Mesenchymal stem cell (in vitro differentiated cells and primary cell): ENCODE results near the gene PTK6.

Experiments
- DNase-seq: peaks from one replicate; pipeline ENCODE4 v3.0.0-alpha.2; 2013
- H2AFZ ChIP-seq: one replicate; pipeline ENCODE4 v1.6.1; 2013; ENCODE audit warnings: low read depth, mild to moderate bottlenecking, control low read depth, inconsistent platforms, low read length, moderate library complexity
- H2AK5ac ChIP-seq: 2 replicates; pipeline ENCODE4 v1.6.1; 2013; ENCODE audit warnings: low read length, moderate library complexity, mild to moderate bottlenecking, inconsistent platforms; ENCODE audit not compliant: severe bottlenecking
- H2BK120ac ChIP-seq: one replicate; pipeline ENCODE4 v1.6.1; 2013; ENCODE audit warnings: low read depth, mild to moderate bottlenecking, inconsistent platforms, low read length, moderate library complexity
- H2BK12ac ChIP-seq, 2 experiments: one replicate each; pipeline ENCODE4 v1.6.1; 2013; ENCODE audit warnings: inconsistent platforms in 2 of 2, low read length in 2 of 2, mild to moderate bottlenecking in 2 of 2, moderate library complexity in 2 of 2, control low read depth in 1 of 2
- H2BK15ac ChIP-seq: one replicate; pipeline ENCODE4 v1.6.1; 2013; ENCODE audit warnings: mild to moderate bottlenecking, low read depth, inconsistent platforms; ENCODE audit not compliant: poor library complexity, severe bottlenecking
- H2BK5ac ChIP-seq: 2 replicates; pipeline ENCODE4 v1.6.1; 2013; ENCODE audit warnings: low read depth, mild to moderate bottlenecking, low read length, control low read depth, inconsistent platforms; ENCODE audit not compliant: poor library complexity, severe bottlenecking
- H3K14ac ChIP-seq, 2 experiments: one replicate each; pipeline ENCODE4 v1.6.1; 2013; ENCODE audit warnings: inconsistent platforms in 2 of 2, low read length in 2 of 2, control low read depth in 1 of 2, mild to moderate bottlenecking in 1 of 2, moderate library complexity in 1 of 2
- H3K18ac ChIP-seq, 2 experiments: one replicate each; pipeline ENCODE4 v1.6.1; 2013; ENCODE audit warnings: inconsistent platforms in 2 of 2, low read length in 2 of 2, control low read depth in 1 of 2, low read depth in 1 of 2, mild to moderate bottlenecking in 1 of 2
- H3K23ac ChIP-seq, 2 experiments: one replicate each; pipeline ENCODE4 v1.6.1; 2013; ENCODE audit warnings: inconsistent platforms in 2 of 2, low read length in 2 of 2, mild to moderate bottlenecking in 2 of 2, moderate library complexity in 2 of 2, control low read depth in 1 of 2
- H3K27ac ChIP-seq: 2 replicates; pipeline ENCODE4 v1.5.1; 2013; ENCODE audit warnings: mild to moderate bottlenecking, moderate library complexity, low read length, control low read depth, inconsistent platforms; ENCODE audit not compliant: poor library complexity, severe bottlenecking
- H3K27me3 ChIP-seq, 2 experiments: 2 replicates each; pipeline versions ENCODE4 v1.6.1 to v1.7.0; 2013; ENCODE audit warnings: low read length in 2 of 2, mild to moderate bottlenecking in 2 of 2, moderate library complexity in 2 of 2, control low read depth in 1 of 2, inconsistent platforms in 1 of 2; ENCODE audit not compliant: control insufficient read depth in 1 of 2, insufficient read depth in 1 of 2
- H3K36me3 ChIP-seq, 2 experiments: 2 replicates each; pipeline versions ENCODE4 v1.6.1 to v1.7.0; 2013; ENCODE audit warnings: low read length in 2 of 2, control low read depth in 1 of 2, inconsistent platforms in 1 of 2, low read depth in 1 of 2, mild to moderate bottlenecking in 1 of 2; ENCODE audit not compliant: insufficient read depth in 2 of 2, control insufficient read depth in 1 of 2
- H3K4ac ChIP-seq, 2 experiments: one replicate each; pipeline ENCODE4 v1.6.1; 2013; ENCODE audit warnings: inconsistent platforms in 2 of 2, low read length in 2 of 2, mild to moderate bottlenecking in 2 of 2, moderate library complexity in 2 of 2, control low read depth in 1 of 2, low read depth in 1 of 2
- H3K4me1 ChIP-seq: 2 replicates; pipeline ENCODE4 v1.6.1; 2013; ENCODE audit warnings: low read depth, low read length, control low read depth; ENCODE audit not compliant: control insufficient read depth, insufficient read depth
- H3K4me2 ChIP-seq: 2 replicates; pipeline ENCODE4 v1.6.1; 2013; ENCODE audit warnings: low read length, mild to moderate bottlenecking, inconsistent platforms; ENCODE audit not compliant: poor library complexity, severe bottlenecking
- H3K4me3 ChIP-seq, 2 experiments: 2 replicates each; pipeline versions ENCODE4 v1.5.1 to v1.7.0; 2013; ENCODE audit warnings: low read length in 2 of 2, mild to moderate bottlenecking in 2 of 2, control low read depth in 1 of 2, low read depth in 1 of 2; ENCODE audit not compliant: insufficient read depth in 1 of 2
- H3K79me1 ChIP-seq: replicated peaks from 2 replicates; pipeline ENCODE4 v1.6.1; 2013; ENCODE audit warnings: mild to moderate bottlenecking, control low read depth, low read length, inconsistent platforms; ENCODE audit not compliant: poor library complexity, severe bottlenecking
- H3K9ac ChIP-seq: 2 replicates; pipeline ENCODE4 v1.7.0; 2013; ENCODE audit warnings: mild to moderate bottlenecking, low read length, moderate library complexity
- H3K9me3 ChIP-seq: 2 replicates; pipeline ENCODE4 v1.7.0; 2013; ENCODE audit warnings: mild to moderate bottlenecking, low read length; ENCODE audit not compliant: control insufficient read depth
- H4K8ac ChIP-seq: one replicate; pipeline ENCODE4 v1.6.1; 2013; ENCODE audit warnings: inconsistent platforms, mild to moderate bottlenecking, low read length, moderate library complexity
- H4K91ac ChIP-seq: one replicate; pipeline ENCODE4 v1.6.1; 2013; ENCODE audit warnings: mild to moderate bottlenecking, low read length, inconsistent platforms
- WGBS: methylation state at CpG from one replicate; pipeline ENCODE4 v1.1.7; 2013; ENCODE audit warnings: mixed read lengths; 5-methylcytosine and 5-hydroxymethylcytosine counted together

PTK6 gene

GRCh38 chr20:63491078-63491477 lies 46.1 kb downstream of the PTK6 start:
- Histone ChIP-seq H3K27me3 (peaks cover 28 to 56% of the 10 kb centered on the region in 2 experiments), H2BK12ac (no peak overlapping the region), H4K91ac (no peak overlapping the region), H3K9ac (no peak overlapping the region), H2BK5ac (no peak overlapping the region), H3K9me3 (peaks cover 6% of the 10 kb centered on the region), H2BK15ac (no peak overlapping the region), H3K36me3 (peaks cover 0 to 4% of the 10 kb centered on the region in 2 experiments), H3K27ac (no peak overlapping the region), H2AK5ac (no peak overlapping the region), H3K79me1 (no peaks in the 10 kb centered on the region), H3K4me2 (no peak overlapping the region), H2BK120ac (no peak overlapping the region), H3K4me3 (no peak overlapping the region), H2AFZ (no peak overlapping the region), H3K18ac (no peak overlapping the region), H3K4ac (no peak overlapping the region), H3K4me1 (peaks cover 2% of the 10 kb centered on the region), H4K8ac (no peak overlapping the region), H3K14ac (no peak overlapping the region), H3K23ac (no peak overlapping the region)
- DNase-seq: no peak
- WGBS: 65% methylated on average over 4 of the region's 4 CpGs

GRCh38 chr20:63490416-63490815 lies 46.8 kb downstream of the PTK6 start:
- H4K8ac ChIP-seq: no peak overlapping the region

GRCh38 chr20:63488315-63489251 lies 48.6 kb downstream of the PTK6 start:
- WGBS: 26% methylated on average over 83 of the region's 83 CpGs
- H2AFZ ChIP-seq: no peak overlapping the region
- H3K23ac ChIP-seq: no peak overlapping the region
- no peak overlapping the region for H3K18ac ChIP-seq
- no peak for DNase-seq
- H3K14ac ChIP-seq: no peak overlapping the region
- no peak overlapping the region for H3K9ac ChIP-seq
- H3K4me1 ChIP-seq: peaks cover 5% of the 10 kb centered on the region
- H3K79me1 ChIP-seq: no peaks in the 10 kb centered on the region
- no peak overlapping the region for H2AK5ac ChIP-seq
- H2BK12ac ChIP-seq: no peak overlapping the region
- no peak overlapping the region for H4K8ac ChIP-seq
- no peak overlapping the region for H2BK5ac ChIP-seq
- peaks cover 46 to 52% of the 10 kb centered on the region in 2 experiments for H3K27me3 ChIP-seq
- H3K4ac ChIP-seq: no peak overlapping the region
- H3K4me2 ChIP-seq: no peak overlapping the region
- no peaks in the 10 kb centered on the region for H3K36me3 ChIP-seq
- H3K9me3 ChIP-seq: peaks cover 6% of the 10 kb centered on the region
- H2BK15ac ChIP-seq: no peak overlapping the region
- no peak overlapping the region for H3K27ac ChIP-seq
- no peak overlapping the region for H3K4me3 ChIP-seq
- no peak overlapping the region for H4K91ac ChIP-seq
- no peak overlapping the region for H2BK120ac ChIP-seq

More at GRCh38 chr20:63490416-63490815, 46.8 kb downstream of the PTK6 start:
- H3K9ac ChIP-seq: no peak overlapping the region
- no peak for DNase-seq
- H3K23ac ChIP-seq: no peak overlapping the region
- H3K4ac ChIP-seq: no peak overlapping the region
- no peak overlapping the region for H3K4me3 ChIP-seq
- H3K79me1 ChIP-seq: no peaks in the 10 kb centered on the region
- H3K18ac ChIP-seq: no peak overlapping the region
- WGBS: 90% methylated on average over 24 of the region's 24 CpGs
- no peak overlapping the region for H3K27ac ChIP-seq
- H2BK15ac ChIP-seq: no peak overlapping the region
- H3K4me2 ChIP-seq: no peak overlapping the region
- no peak overlapping the region for H2BK120ac ChIP-seq
- peaks cover 6% of the 10 kb centered on the region for H3K9me3 ChIP-seq
- H2BK5ac ChIP-seq: no peak overlapping the region
- no peak overlapping the region for H3K14ac ChIP-seq
- H3K36me3 ChIP-seq: peaks cover 0 to 4% of the 10 kb centered on the region in 2 experiments
- H3K27me3 ChIP-seq: peaks cover 35 to 56% of the 10 kb centered on the region in 2 experiments
- no peak overlapping the region for H2AFZ ChIP-seq
- H2AK5ac ChIP-seq: no peak overlapping the region
- no peak overlapping the region for H4K91ac ChIP-seq
- peaks cover 2% of the 10 kb centered on the region for H3K4me1 ChIP-seq
- H2BK12ac ChIP-seq: no peak overlapping the region

GRCh38 chr20:63487781-63488241 lies 49.4 kb downstream of the PTK6 start:
- WGBS: 30% methylated on average over 29 of the region's 40 CpGs
- Histone ChIP-seq H4K8ac (no peak overlapping the region), H3K4ac (no peak overlapping the region), H3K18ac (no peak overlapping the region), H2AK5ac (no peak overlapping the region), H2BK5ac (no peak overlapping the region), H3K23ac (no peak overlapping the region), H3K36me3 (no peaks in the 10 kb centered on the region), H2AFZ (no peak overlapping the region), H3K9ac (no peak overlapping the region), H3K4me3 (no peak overlapping the region), H3K4me2 (no peak overlapping the region), H3K9me3 (peaks cover 6% of the 10 kb centered on the region), H3K14ac (no peak overlapping the region), H4K91ac (no peak overlapping the region), H3K27ac (no peak overlapping the region), H3K79me1 (no peaks in the 10 kb centered on the region), H2BK120ac (no peak overlapping the region), H2BK15ac (no peak overlapping the region), H2BK12ac (no peak overlapping the region), H3K4me1 (peaks cover 10% of the 10 kb centered on the region), H3K27me3 (peaks cover 52 to 57% of the 10 kb centered on the region in 2 experiments)
- DNase-seq: no peak
